HepG2 (cell line): ENCODE results near the gene ZIM2. TPM values are rescaled to one million over a fixed set of nuclear protein-coding genes. Genes with fewer than 3 reads are reported as not detected.

Experiments
- ARHGAP35 ChIP-seq: sonication (generic); formaldehyde crosslinking; IDR thresholded peaks from 2 replicates; pipeline ENCODE4 v1.9.0; 2022; ENCODE audit warnings: mild to moderate bottlenecking, inconsistent platforms, moderate library complexity, missing genetic modification reagents, borderline replicate concordance
- IRF2 ChIP-seq: IDR thresholded peaks from 2 replicates; pipeline ENCODE4 v1.6.1; 2018; ENCODE audit warnings: missing genetic modification reagents, missing compliant biosample characterization
- MEF2D ChIP-seq: sonication (generic); formaldehyde crosslinking; IDR thresholded peaks from 2 replicates; pipeline ENCODE4 v1.5.1; 2020; ENCODE audit warnings: mild to moderate bottlenecking, missing genetic modification reagents
- NRL ChIP-seq: sonication (generic); formaldehyde crosslinking; IDR thresholded peaks from 2 replicates; pipeline ENCODE4 v1.5.0; 2020; ENCODE audit warnings: missing genetic modification reagents, mild to moderate bottlenecking, moderate library complexity, borderline replicate concordance
- POGZ ChIP-seq: sonication (generic); formaldehyde crosslinking; IDR thresholded peaks from 2 replicates; pipeline ENCODE4 v1.4.0; 2020; ENCODE audit warnings: mild to moderate bottlenecking, missing genetic modification reagents
- XBP1 ChIP-seq: sonication (generic); formaldehyde crosslinking; IDR thresholded peaks from 2 replicates; pipeline ENCODE4 v1.5.0; 2020; ENCODE audit warnings: missing genetic modification reagents
- ZFP41 ChIP-seq: sonication (generic); formaldehyde crosslinking; IDR thresholded peaks from 2 replicates; pipeline ENCODE4 v1.4.0; 2020; ENCODE audit warnings: mild to moderate bottlenecking, missing genetic modification reagents, borderline replicate concordance
- ZNF709 ChIP-seq: sonication (generic); formaldehyde crosslinking; IDR thresholded peaks from 2 replicates; pipeline ENCODE4 v1.5.0; 2020; ENCODE audit warnings: mild to moderate bottlenecking, missing genetic modification reagents
- polyA plus RNA-seq, 8 experiments: library from polyadenylated mRNA; depleted of rRNA in 3 of 8; stranded (reverse) in 7 of 8; unstranded in 1 of 8; fragments of >200 nt; fragmentation: Illumina TruSeq in 4 of 8; extraction: Trizol in 4 of 8; gene quantifications; 2 replicates each; pipeline versions ENCODE4 v1.2.1 to v1.2.3, GENCODE V29; 2011 to 2016; ENCODE audit warnings: low read depth in 4 of 8, missing spikeins in 1 of 8, mixed read lengths in 1 of 8; ENCODE audit not compliant: insufficient read depth in 1 of 8
- total RNA-seq, 5 experiments: library from RNA; depleted of rRNA; stranded (reverse); fragments of >200 nt; fragmentation: Illumina TruSeq; extraction: Trizol; gene quantifications; 2 replicates each; pipeline ENCODE4 v1.2.3, GENCODE V29; 2016; ENCODE audit warnings: low read depth in 1 of 5
- TF ChIP-seq, protein P1 (sequence below): sonication (generic); formaldehyde crosslinking; IDR thresholded peaks from 2 replicates; pipeline ENCODE4 v1.4.0; 2020; ENCODE audit warnings: missing genetic modification reagents, mild to moderate bottlenecking, borderline replicate concordance
- TF ChIP-seq, protein P2 (sequence below): sonication (generic); formaldehyde crosslinking; IDR thresholded peaks from 2 replicates; pipeline ENCODE4 v1.5.0; 2020; ENCODE audit warnings: mild to moderate bottlenecking, missing genetic modification reagents, borderline replicate concordance
- TF ChIP-seq, protein P3 (sequence below): sonication (generic); formaldehyde crosslinking; IDR thresholded peaks from 2 replicates; pipeline ENCODE4 v1.9.0; 2022; ENCODE audit warnings: low read depth, missing genetic modification reagents
- TF ChIP-seq, protein P4 (sequence below): sonication (generic); formaldehyde crosslinking; IDR thresholded peaks from 2 replicates; pipeline ENCODE4 v1.4.0; 2020; ENCODE audit warnings: low read depth, mild to moderate bottlenecking, missing genetic modification reagents
- TF ChIP-seq, protein P5 (sequence below): sonication (generic); formaldehyde crosslinking; conservative IDR thresholded peaks from 2 replicates; pipeline ENCODE4 v1.4.0; 2020; ENCODE audit warnings: missing genetic modification reagents

Gene ZIM2
- total and polyA plus RNA-seq, 2 of the 13 experiments (the other 11 are each of a cell fraction or from before 2014, with no cell fraction given) = 7.2 to 10.3 TPM

DNA sequence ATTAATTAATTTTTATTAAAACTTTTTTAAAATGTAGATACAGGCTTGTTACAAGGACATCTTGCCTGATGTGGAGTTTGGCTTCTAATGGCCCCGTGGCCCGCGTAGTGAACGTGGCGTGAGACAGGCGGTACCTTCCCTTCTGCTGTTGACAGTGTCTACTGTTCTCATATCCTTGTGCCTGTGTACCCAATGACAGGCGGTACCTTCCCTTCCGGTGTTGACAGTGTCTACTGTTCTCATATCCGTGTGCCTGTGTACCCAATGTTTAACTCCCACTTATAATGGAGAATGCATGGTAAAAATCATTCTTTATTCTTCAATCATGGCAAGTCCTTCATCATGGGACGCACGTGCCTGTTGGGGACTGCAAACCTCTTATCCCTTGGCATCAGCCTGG is 89.9 kb downstream of the ZIM2 start (continued):
- TF ChIP-seq, protein P1, sequence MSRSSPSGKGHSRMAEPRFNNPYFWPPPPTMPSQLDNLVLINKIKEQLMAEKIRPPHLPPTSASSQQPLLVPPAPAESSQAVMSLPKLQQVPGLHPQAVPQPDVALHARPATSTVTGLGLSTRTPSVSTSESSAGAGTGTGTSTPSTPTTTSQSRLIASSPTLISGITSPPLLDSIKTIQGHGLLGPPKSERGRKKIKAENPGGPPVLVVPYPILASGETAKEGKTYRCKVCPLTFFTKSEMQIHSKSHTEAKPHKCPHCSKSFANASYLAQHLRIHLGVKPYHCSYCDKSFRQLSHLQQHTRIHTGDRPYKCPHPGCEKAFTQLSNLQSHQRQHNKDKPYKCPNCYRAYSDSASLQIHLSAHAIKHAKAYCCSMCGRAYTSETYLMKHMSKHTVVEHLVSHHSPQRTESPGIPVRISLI (CRISPR knock-in tag) = no peak
- TF ChIP-seq MEF2D (CRISPR knock-in tag) (no peak), ARHGAP35 (CRISPR knock-in tag) (no peak), ZFP41 (CRISPR knock-in tag) (no peak), NRL (CRISPR knock-in tag) (no peak), XBP1 (CRISPR knock-in tag) (no peak), ZNF709 (CRISPR knock-in tag) (peak; percentile 21; the same call in 1 of the 2 replicates), POGZ (CRISPR knock-in tag) (0 out of 2 replicates have a peak, but pooled peaks have one; percentile 53), IRF2 (CRISPR knock-in tag) (peak; percentile 6; the same call in 1 of the 2 replicates)
- TF ChIP-seq, protein P2, sequence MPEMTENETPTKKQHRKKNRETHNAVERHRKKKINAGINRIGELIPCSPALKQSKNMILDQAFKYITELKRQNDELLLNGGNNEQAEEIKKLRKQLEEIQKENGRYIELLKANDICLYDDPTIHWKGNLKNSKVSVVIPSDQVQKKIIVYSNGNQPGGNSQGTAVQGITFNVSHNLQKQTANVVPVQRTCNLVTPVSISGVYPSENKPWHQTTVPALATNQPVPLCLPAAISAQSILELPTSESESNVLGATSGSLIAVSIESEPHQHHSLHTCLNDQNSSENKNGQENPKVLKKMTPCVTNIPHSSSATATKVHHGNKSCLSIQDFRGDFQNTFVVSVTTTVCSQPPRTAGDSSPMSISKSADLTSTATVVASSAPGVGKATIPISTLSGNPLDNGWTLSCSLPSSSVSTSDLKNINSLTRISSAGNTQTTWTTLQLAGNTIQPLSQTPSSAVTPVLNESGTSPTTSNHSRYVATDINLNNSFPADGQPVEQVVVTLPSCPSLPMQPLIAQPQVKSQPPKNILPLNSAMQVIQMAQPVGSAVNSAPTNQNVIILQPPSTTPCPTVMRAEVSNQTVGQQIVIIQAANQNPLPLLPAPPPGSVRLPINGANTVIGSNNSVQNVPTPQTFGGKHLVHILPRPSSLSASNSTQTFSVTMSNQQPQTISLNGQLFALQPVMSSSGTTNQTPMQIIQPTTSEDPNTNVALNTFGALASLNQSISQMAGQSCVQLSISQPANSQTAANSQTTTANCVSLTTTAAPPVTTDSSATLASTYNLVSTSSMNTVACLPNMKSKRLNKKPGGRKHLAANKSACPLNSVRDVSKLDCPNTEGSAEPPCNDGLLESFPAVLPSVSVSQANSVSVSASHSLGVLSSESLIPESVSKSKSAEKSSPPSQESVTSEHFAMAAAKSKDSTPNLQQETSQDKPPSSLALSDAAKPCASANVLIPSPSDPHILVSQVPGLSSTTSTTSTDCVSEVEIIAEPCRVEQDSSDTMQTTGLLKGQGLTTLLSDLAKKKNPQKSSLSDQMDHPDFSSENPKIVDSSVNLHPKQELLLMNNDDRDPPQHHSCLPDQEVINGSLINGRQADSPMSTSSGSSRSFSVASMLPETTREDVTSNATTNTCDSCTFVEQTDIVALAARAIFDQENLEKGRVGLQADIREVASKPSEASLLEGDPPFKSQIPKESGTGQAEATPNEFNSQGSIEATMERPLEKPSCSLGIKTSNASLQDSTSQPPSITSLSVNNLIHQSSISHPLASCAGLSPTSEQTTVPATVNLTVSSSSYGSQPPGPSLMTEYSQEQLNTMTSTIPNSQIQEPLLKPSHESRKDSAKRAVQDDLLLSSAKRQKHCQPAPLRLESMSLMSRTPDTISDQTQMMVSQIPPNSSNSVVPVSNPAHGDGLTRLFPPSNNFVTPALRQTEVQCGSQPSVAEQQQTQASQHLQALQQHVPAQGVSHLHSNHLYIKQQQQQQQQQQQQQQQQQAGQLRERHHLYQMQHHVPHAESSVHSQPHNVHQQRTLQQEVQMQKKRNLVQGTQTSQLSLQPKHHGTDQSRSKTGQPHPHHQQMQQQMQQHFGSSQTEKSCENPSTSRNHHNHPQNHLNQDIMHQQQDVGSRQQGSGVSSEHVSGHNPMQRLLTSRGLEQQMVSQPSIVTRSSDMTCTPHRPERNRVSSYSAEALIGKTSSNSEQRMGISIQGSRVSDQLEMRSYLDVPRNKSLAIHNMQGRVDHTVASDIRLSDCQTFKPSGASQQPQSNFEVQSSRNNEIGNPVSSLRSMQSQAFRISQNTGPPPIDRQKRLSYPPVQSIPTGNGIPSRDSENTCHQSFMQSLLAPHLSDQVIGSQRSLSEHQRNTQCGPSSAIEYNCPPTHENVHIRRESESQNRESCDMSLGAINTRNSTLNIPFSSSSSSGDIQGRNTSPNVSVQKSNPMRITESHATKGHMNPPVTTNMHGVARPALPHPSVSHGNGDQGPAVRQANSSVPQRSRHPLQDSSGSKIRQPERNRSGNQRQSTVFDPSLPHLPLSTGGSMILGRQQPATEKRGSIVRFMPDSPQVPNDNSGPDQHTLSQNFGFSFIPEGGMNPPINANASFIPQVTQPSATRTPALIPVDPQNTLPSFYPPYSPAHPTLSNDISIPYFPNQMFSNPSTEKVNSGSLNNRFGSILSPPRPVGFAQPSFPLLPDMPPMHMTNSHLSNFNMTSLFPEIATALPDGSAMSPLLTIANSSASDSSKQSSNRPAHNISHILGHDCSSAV (CRISPR knock-in tag) = no peak
- TF ChIP-seq, protein P3, sequence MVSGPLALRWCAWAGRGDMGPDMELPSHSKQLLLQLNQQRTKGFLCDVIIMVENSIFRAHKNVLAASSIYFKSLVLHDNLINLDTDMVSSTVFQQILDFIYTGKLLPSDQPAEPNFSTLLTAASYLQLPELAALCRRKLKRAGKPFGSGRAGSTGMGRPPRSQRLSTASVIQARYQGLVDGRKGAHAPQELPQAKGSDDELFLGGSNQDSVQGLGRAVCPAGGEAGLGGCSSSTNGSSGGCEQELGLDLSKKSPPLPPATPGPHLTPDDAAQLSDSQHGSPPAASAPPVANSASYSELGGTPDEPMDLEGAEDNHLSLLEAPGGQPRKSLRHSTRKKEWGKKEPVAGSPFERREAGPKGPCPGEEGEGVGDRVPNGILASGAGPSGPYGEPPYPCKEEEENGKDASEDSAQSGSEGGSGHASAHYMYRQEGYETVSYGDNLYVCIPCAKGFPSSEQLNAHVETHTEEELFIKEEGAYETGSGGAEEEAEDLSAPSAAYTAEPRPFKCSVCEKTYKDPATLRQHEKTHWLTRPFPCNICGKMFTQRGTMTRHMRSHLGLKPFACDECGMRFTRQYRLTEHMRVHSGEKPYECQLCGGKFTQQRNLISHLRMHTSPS (CRISPR knock-in tag) = no peak
- TF ChIP-seq, protein P4, sequence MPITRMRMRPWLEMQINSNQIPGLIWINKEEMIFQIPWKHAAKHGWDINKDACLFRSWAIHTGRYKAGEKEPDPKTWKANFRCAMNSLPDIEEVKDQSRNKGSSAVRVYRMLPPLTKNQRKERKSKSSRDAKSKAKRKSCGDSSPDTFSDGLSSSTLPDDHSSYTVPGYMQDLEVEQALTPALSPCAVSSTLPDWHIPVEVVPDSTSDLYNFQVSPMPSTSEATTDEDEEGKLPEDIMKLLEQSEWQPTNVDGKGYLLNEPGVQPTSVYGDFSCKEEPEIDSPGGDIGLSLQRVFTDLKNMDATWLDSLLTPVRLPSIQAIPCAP (CRISPR knock-in tag) = no peak
- TF ChIP-seq, protein P5, sequence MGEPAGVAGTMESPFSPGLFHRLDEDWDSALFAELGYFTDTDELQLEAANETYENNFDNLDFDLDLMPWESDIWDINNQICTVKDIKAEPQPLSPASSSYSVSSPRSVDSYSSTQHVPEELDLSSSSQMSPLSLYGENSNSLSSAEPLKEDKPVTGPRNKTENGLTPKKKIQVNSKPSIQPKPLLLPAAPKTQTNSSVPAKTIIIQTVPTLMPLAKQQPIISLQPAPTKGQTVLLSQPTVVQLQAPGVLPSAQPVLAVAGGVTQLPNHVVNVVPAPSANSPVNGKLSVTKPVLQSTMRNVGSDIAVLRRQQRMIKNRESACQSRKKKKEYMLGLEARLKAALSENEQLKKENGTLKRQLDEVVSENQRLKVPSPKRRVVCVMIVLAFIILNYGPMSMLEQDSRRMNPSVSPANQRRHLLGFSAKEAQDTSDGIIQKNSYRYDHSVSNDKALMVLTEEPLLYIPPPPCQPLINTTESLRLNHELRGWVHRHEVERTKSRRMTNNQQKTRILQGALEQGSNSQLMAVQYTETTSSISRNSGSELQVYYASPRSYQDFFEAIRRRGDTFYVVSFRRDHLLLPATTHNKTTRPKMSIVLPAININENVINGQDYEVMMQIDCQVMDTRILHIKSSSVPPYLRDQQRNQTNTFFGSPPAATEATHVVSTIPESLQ (CRISPR knock-in tag) = no peak
